Measurements from ENCODE around the gene IFI44.

IFI44 gene, protein sequence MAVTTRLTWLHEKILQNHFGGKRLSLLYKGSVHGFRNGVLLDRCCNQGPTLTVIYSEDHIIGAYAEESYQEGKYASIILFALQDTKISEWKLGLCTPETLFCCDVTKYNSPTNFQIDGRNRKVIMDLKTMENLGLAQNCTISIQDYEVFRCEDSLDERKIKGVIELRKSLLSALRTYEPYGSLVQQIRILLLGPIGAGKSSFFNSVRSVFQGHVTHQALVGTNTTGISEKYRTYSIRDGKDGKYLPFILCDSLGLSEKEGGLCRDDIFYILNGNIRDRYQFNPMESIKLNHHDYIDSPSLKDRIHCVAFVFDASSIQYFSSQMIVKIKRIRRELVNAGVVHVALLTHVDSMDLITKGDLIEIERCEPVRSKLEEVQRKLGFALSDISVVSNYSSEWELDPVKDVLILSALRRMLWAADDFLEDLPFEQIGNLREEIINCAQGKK

DNA sequence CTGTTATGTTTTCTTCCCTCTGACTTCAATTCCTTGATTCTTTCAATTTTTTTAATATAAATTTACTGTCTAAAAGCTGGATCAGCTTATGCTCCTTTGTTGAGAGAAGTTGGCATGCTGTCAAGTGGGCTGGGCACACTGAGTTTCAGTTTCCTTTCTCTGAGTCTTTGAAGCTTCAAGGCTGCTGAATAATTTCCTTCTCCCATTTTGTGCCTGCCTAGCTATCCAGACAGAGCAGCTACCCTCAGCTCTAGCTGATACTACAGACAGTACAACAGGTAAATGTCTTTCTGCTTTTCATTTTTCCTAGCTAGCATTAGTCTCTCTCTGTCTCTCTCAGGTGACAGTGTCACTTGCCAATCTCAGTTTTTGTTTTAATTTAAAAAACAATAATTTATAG, at the start of gene IFI44:
TSS of gene IFI44 (plus strand) at position 204 of the 400 bp plus-strand sequence. CDS start 365 bp downstream, outside the sequence.
- no peak for DNase-seq

DNA sequence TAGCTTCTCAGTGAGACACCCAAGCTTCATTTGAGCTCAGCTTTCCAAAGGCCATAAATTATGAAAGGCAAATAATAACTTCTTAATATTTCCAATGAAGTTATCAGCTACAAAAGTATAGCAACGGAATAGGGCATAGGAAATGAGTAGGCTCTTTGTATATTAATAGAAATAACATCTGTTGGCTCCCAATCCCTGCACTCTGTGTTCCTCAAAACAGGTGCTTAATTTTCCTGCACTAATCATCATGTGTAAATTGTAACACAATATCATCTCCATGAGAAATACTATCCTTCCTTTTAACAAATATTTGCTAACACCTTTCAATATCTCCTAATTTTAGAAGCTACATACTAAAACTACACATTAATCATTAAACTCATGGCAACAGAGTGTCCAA, 48.6 kb upstream of the IFI44 start:
- no peak for DNase-seq

DNA sequence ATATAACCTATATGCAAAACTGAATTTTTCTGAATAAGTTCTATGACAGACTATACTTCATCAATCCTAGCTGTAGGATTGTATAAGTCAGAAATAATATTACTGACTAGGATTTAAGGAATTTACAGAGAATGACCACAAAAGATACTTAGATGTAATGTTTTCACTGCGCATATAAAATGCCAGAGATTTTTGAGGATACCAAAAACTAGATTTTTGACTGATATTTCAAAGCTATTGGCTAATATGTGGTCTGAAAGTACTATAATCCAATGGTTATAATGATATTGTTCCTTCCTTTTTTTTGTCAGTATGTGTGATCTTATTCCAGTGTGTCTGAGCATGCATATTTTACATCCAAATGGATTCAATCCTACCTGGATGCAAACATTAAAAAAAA, 46.4 kb upstream of the IFI44 start:
- no peak for DNase-seq

DNA sequence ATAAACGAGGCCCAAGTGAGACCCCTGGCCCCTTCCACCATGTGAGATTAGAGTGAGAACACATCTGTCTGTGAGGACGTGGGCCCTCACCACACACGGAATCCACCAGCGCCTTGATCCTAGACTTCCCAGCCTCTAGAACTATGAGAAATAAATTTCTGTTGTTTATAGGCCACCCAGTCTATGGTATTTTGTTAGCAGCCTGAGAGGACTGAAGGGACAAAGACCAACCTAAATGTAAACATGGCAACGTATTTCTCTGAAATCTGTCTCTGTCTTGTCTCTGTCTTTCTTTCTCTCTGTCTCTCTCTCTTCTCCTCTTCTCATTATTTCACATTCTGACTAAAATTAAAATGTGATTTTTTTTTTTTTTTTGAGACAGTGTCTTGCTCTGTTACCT, 45.0 kb upstream of the IFI44 start:
- no peak for DNase-seq

DNA sequence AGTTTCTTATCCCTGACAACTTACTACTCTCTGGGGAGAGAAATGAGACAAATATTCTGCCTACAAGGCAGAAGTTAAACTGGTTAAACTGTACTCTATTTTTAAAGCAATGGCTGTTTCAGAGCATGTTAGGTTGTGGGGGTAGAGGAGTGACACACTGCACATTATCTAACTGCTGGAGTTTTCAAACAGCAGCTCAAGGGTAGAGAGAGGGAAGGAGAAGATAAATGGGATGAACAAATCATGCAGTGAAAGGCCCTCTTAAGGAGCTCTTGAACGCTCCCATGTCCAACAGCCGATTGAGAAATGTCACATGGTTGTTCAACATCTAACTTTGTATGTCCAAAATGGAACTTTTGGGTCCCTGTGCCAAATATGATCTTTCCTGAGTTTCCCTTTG, 43.4 kb upstream of the IFI44 start:
- no peak for DNase-seq

DNA sequence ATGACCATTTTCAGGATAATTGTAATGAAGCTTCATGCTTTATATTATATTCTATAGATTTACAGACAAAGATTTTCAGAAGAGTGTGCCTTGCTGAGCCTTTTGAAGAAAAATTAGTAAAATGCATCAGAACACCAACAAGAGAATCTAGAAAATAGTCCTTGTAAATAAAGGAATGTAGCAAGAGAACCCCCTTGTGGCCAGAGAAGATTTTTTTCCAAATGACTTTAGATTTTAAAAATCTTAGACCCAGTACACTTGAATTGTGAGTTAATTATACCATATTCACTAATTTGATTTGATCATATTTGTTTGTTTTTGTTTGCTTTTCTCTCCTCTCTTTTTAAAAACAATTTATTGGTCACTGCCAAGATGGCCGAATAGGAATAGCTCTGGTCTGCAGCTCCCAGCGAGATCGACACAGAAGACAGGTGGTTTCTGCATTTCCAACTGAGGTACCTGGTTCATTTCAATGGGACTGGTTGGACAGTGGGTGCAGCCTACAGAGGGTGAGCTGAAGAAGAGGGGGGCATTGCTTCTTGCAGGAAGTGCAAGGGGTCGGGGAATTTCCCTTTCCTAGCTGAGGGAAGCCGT, 42.2 kb upstream of the IFI44 start:
- DNase-seq, result no peak

DNA sequence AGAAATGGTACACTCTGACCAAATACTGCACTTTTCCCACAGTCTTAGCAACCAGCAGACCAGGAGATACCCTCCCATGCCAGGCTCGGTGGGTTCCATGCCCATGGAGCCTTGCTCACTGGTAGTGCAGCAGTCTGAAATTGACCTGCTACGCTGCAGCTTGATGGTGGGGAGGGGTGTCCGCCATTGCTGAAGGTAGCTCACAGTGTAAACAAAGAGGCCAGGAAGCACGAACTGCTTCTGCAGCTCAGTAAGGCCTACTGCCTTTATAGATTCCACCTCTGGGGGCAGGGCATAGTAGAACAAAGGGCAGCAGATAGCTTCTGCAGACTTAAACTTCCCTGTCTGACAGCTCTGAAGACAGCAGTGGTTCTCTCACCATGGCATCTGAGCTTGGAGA, 41.7 kb upstream of the IFI44 start:
- no peak for DNase-seq

DNA sequence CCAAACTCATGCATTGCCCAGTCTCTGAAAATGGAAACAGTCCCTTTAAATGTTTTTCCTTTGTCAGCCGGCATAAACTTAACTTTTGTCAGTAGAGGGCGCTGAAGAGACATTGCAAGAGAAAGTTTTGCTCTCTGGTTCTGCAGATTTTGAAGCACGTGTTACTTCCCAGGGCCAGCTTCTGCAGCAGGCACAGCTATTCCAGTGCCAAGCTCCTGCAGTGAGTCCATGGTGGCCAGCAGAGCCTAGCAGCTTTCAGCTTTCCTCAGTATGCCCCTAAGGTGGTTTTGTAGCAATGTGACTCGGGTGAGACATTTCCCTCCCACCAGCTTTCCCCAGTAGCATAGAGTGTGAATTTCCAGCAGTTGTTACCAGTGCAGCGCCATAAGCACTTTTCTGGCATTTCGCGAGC, 32.0 kb upstream of the IFI44 start:
- DNase-seq, result no peak

DNA sequence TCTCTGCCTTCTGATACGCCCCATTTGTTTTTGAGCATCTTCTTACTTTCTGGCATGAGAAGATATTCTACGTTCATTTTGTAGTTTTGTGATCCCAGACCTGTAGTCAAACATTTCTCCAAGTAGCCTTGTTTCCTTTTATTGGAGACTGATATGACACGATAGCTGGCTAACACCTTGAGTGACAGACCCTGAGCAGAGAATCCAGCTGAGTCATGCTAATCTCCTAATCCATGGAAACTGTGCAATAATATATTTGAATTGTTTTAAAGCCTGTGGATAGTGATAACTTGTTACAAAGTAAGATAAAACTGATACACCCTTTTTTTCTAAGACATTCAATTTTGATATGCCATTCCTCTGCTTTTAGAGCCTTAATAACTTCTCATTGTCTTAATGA, 30.6 kb upstream of the IFI44 start:
- DNase-seq, result no peak

DNA sequence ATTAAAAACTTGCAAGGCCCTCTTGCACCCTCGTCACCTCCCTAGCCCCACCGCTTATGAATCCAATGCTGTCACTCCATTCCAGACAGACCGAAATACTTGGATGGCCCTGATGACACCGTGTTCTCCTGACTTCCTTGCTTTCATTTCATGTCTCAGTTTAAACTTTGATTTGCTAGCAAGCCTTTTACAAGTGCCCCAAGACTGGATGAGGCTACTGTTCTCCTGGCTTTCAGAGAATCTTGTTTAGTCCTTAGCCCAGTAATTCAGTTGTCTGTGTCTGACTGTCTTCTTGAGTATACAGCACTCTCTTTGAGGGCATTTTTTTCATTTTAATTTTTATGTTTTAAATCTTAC, 30.2 kb upstream of the IFI44 start:
- DNase-seq, result no peak

DNA sequence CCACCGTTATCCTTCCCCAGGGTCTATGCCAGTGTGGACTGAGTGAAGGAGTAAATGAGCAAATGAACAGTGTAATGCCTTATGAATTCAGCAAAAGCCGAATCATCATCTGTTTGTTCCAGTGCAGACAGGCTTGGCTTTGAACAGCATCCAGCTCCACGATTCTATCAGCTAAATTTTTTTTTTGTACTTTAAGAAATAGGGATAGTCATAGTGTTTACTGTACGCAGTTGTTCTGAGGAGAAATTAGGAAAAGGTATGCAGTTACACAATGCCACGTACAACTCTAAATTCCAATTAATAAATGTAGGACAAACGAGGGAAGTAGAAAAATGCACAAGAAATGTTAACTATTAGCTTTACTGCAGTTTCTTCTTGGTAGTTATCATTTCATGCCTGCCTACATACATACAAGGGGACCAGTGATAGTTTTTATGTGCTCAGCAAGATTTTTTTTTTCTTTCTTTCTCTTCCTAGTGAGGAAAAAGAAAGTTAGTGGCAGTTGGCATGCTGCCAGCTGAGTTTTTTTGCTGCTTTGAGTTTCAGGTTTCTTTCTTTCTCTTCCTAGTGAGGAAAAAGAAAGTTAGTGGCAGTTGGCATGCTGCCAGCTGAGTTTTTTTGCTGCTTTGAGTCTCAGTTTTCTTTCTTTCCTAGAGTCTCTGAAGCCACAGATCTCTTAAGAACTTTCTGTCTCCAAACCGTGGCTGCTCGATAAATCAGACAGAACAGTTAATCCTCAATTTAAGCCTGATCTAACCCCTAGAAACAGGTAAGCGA, 29.6 kb upstream of the IFI44 start, which contains the start of gene IFI44L:
TSS of gene IFI44L (plus strand) at position 646 of the 777 bp plus-strand sequence. CDS start 7,468 bp downstream, outside the sequence.
- DNase-seq, result no peak

DNA sequence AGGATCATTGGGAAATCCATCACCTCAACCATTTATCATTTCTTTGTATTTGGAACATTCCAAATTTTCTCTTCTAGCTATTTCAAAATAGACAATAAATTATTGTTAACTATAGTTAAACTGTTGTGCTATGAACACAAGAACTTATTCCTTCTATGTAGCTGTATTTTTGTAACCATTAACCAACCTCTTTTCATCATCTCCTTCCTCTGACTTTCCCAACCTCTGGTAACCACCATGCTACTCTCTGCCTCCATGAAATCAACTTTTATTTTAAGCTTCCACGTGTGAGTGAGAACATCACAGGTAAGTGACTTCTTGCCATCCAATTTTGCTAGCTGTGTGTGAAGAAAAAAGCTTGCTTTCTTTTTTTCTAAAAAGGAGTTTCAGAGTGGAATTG, 29.0 kb upstream of the IFI44 start:
- DNase-seq, result no peak

DNA sequence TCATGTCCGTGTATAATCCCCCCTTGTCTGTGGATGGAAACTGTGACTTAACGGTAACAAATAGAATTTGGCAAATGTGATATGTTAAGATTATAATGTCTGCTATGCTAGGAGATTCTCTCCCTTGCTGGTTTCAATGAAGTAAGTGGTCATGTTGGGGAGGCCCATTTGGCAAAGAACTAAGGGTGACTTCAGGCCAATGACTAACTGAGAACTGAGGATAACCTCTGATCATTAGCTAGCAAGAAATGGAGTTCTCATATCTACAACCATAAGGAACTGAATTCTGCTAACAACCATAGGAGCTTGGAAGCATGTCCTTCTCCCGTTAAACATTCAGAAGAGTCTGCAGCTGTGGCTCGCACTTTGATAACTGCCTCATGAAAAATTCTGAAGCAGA, 27.1 kb upstream of the IFI44 start:
- no peak for DNase-seq

DNA sequence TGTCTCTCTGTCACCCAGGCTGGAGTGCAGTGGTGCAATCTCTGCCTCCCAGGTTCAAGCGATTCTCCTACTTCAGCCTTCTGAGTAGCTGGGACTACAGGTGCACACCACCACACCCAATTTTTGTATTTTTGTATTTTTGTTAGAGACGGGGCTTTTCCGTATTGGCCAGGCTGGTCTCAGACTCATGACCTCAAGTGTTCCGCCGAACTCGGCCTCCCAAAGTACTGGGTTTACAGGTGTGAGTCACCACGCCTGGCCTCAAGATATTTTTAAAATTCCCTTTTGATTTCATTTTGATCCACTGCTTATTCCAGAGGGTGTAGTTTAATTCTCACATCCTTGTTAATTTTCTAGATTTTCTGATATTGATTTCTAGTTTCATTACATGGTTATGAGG, 25.6 kb upstream of the IFI44 start:
- DNase-seq, result no peak

DNA sequence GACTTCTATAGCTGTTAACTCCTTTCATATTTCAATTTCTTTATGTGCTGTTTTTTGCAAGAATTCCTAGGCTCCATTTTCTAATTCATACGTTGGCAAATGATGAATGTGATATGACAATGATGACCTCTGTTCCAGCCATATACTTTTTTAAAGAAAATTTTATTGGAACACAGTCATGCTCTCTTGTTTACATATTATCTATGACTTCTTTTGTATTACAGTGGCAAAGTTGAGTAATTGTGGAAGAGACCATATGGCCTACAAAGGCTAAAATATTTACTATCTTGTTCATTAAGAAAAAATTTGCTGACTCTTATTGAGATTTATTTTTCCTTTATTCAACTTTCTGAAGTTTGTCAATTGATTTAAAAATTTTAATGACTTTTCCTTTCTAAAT, 22.3 kb upstream of the IFI44 start:
- no peak for DNase-seq

DNA sequence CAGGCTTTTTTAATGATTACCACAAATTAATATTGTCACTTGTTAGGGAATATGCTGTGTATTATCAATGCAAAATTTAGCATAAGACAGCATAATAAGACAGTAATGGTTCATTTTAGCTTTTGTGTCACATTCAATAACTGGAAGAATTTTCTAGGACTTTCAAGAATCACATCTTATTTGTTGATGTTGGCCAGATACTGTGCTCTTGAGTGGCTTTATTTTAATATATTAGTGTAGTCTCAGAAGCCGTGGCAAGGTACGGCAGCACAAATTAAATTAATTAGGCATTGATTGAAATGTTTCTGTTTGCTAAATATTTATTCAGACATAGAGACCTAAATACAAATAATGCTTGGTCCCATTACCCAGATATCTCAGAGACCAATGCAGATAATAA, 19.0 kb upstream of the IFI44 start:
- no peak for DNase-seq

DNA sequence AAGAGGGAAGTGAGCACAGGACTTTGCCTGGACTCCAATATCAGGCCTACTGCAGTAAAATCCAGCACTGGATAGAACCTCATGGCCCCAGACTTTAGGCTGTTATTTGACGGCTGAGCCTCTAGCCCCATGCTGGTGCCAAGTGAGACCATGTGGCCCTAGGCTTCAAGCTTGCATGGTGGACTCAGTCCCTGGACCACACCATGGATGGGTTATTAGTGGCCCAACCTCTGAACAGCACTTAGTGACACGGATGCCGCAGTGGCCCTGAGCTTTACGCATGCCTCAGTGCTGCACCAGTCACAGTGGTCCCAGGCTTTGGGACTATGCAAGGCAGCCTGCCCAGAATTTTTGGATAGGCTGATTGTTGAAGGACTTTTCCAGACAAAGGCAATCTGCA, 16.4 kb upstream of the IFI44 start:
- DNase-seq, result no peak

DNA sequence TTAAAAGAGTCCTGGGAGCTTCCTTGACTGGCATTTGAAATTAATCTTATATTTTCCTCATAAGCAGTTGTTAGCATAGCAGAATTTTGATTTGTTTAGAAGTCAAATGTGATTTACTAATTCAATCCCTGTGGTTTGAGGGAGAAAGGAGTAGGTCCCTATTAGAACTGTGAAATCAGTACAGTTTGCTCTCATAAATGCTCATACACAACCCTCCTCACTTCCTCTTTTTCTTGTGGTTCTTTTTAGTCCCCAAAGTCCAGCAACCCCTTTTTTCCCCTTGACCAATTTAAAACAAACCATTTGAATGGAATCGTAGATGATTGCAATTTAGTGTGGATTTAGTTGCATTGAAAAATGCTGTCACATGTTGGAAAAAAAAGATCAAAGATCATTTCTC, 9.2 kb upstream of the IFI44 start:
- DNase-seq, result no peak

DNA sequence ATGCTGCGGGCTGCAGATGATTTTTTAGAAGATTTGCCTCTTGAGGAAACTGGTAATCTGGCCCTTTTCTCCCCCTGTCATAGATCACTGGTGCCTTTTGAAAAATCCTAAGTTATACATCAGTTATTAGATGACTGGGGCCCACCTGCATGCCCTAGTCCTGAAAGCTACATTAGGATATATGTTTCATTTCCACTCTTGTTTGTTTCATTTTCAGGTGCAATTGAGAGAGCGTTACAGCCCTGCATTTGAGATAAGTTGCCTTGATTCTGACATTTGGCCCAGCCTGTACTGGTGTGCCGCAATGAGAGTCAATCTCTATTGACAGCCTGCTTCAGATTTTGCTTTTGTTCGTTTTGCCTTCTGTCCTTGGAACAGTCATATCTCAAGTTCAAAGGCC, 8.1 kb upstream of the IFI44 start:
- DNase-seq, result no peak

DNA sequence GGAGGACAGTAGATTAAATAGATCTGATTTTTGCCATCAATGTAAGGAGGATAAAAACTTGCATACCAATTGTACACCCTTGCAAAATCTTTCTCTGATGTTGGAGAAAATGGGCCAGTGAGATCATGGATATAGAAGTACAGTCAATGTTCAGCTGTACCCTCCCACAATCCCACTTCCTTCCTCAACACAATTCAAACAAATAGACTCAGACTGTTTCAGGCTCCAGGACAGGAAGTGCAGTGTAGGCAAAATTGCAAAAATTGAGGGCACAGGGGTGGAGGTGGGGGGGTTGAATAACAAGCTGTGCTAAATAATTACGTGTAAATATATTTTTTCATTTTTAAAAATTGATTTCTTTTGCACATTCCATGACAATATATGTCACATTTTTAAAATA, 3.9 kb upstream of the IFI44 start:
- no peak for DNase-seq

DNA sequence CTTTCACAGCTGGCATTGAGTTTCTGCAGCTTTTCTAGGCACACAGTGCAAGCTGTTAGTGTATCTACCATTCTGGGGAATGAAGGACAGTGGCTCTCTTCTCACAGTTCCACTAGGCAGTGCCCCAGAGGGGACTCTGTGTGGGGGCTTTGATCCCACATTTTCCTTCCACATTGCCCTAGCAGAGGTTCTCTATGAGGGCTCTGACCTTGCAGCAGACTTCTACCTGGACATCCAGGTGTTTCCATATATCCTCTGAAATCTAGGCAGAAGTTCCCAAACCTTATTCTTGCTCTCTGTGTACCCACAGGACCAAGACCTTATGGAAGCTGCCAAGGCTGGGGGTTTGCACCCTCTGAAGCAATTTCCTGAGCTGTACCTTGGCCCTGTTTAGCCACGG, 2.4 kb upstream of the IFI44 start:
- DNase-seq, result no peak

DNA sequence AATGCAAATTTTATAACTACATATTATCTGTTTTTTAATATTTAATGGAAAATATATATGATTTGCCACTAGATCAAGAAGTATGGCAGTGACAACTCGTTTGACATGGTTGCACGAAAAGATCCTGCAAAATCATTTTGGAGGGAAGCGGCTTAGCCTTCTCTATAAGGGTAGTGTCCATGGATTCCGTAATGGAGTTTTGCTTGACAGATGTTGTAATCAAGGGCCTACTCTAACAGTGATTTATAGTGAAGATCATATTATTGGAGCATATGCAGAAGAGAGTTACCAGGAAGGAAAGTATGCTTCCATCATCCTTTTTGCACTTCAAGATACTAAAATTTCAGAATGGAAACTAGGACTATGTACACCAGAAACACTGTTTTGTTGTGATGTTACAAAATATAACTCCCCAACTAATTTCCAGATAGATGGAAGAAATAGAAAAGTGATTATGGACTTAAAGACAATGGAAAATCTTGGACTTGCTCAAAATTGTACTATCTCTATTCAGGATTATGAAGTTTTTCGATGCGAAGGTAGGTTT, 556 bp downstream of the IFI44 start:
- no peak for DNase-seq

DNA sequence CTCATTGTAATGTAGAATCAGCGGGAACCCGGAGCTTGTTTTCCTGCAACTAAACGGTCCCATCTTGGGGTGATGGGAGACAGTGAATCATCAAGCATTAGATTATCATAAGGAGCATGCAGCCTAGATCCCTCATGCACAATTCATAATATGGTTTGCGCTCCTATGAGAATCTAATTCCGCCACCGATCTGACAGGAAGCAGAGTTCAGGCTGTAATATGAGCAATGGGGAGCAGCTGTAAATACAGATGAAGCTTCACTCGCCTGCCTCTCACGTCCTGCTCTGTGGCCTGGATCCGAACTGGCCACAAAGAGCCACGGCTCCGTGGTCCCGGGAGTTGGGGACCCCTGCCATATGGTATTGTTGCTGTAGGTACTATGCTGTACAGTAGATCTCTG, 1.6 kb downstream of the IFI44 start:
- DNase-seq, result no peak
